Gastrocnemius medialis (tissue), 4 donors: Measurements from ENCODE around the gene GKAP1.

Experiments used
- CTCF ChIP-seq, 5 experiments: fragments of 450-650 bp in 3 of 5; fragments of 200-600 bp in 2 of 5; sonication (generic) in 2 of 5; IDR thresholded peaks in 4 of 5; conservative IDR thresholded peaks in 1 of 5; 1 replicate in 4 of 5; 2 replicates in 1 of 5; pipeline ENCODE4 v1.5.1; 2016 to 2019; ENCODE audit warnings: antibody characterized with exemption in 5 of 5, mild to moderate bottlenecking in 3 of 5, moderate library complexity in 3 of 5
- POLR2A ChIP-seq, 2 donors: fragments of 450-650 bp; IDR thresholded peaks; one replicate each; pipeline ENCODE4 v1.6.1; 2017; ENCODE audit warnings: antibody characterized with exemption in 2 of 2, mild to moderate bottlenecking in 2 of 2, moderate library complexity in 2 of 2

- TF ChIP-seq CTCF (IDR thresholded peaks at IDR 0.05 in 4 of 5, conservative IDR thresholded peaks at IDR 0.05 in 1 of 5) = no peak
- no peak for TF ChIP-seq POLR2A (IDR thresholded peaks at IDR 0.05)
Observed at GRCh38 chr9:83792746-83793145, 24.8 kb downstream of the GKAP1 start.
